ENCODE results near the gene SHB. TPM values are rescaled to one million over a fixed set of nuclear protein-coding genes. Genes with fewer than 3 reads are reported as not detected.

SHB gene
- total RNA-seq, 1 experiment from 2014 or later, result 28.7 TPM

- POLR2A ChIA-PET, result no interaction called here
- no TSS peak for BruUV-seq (replicated peaks)
- peak overlapping the region; percentile 88; the same call in 1 of the 2 replicates for H3K27ac ChIP-seq (ENCODE audit: low read depth, low read length)
- no peaks in the 10 kb centered on the region for H4K20me1 ChIP-seq (ENCODE audit: insufficient read depth)
- H3K9me3 ChIP-seq (ENCODE audit: control insufficient read depth in 1 of 2, insufficient read depth in 1 of 2, low read depth in 1 of 2, low read length in 2 of 2), result no peaks in the 10 kb centered on the region
- H3K4me2 ChIP-seq (ENCODE audit: low read length), result peak overlapping the region; percentile 92
- ATAC-seq (no peak), DNase-seq (ENCODE audit: low read depth, low spot score) (no peak)
- H3K36me3 ChIP-seq (ENCODE audit: control insufficient read depth in 1 of 2, insufficient read depth in 2 of 2, low read length in 2 of 2), result no peaks in the 10 kb centered on the region
- peak overlapping the region in 1 of 2 experiments; percentile 83; a peak in 1 of 4 replicates for H3K4me3 ChIP-seq (replicated peaks in 1 of 2; ENCODE audit: low read depth in 1 of 2, low read length in 2 of 2)
- no peak overlapping the region for H2AFZ ChIP-seq (ENCODE audit: low read depth, low read length, poor library complexity, severe bottlenecking)
- H3K27me3 ChIP-seq (ENCODE audit: insufficient read depth, low read length), result no peaks in the 10 kb centered on the region
- H3K79me2 ChIP-seq (ENCODE audit: insufficient read depth, low read length), result peaks cover 36% of the 10 kb centered on the region
- H3K4me1 ChIP-seq (ENCODE audit: control insufficient read depth in 1 of 2, insufficient read depth in 2 of 2, low read length in 2 of 2), result peaks cover 9 to 18% of the 10 kb centered on the region in 2 experiments; a peak in 2 of 4 replicates
- RAD21 ChIA-PET (ENCODE audit: low non-redundant PET in 1 of 2, low total read pairs in 2 of 2, uncharacterized antibody in 2 of 2, unreplicated experiment in 2 of 2), result interaction anchor here in 1 of 2 experiments (1.1 kb wide), 1 partner anchor 158 kb away, joined by 4 read pairs; no protein-coding TSS in a partner anchor
- CTCF ChIA-PET, result interaction anchor here (1.1 to 1.5 kb wide), 2 partner anchors 183 to 256 kb away, joined by 3 to 4 read pairs; no protein-coding TSS in a partner anchor
- H3K9ac ChIP-seq (ENCODE audit: low read length), result no peak overlapping the region
- H3K9me2 ChIP-seq (ENCODE audit: insufficient read depth), result no peaks in the 10 kb centered on the region
- intact Hi-C loops (cut with micrococcal nuclease), result loop anchor here (2.0 kb wide), 2 partner anchors 164 to 458 kb away; partner anchors contain the start of gene SHB
- TF ChIP-seq EGR1 (IDR thresholded peaks at IDR 0.05; ENCODE audit: low read depth) (no peak), MAX (IDR thresholded peaks at IDR 0.05) (no peak), YY1 (IDR thresholded peaks at IDR 0.05; ENCODE audit: extremely low read depth, insufficient replicate concordance, low read depth, low read length) (no peak), RAD21 (IDR thresholded peaks at IDR 0.05; ENCODE audit: low read depth) (no peak), SRF (IDR thresholded peaks at IDR 0.05; ENCODE audit: low read depth) (no peak), FOSL1 (IDR thresholded peaks at IDR 0.05; ENCODE audit: low read depth) (no peak), ZFX (IDR thresholded peaks at IDR 0.05) (no peak), POLR2AphosphoS5 (IDR thresholded peaks at IDR 0.05; ENCODE audit: low read depth, low read length) (no peak), SP1 (IDR thresholded peaks at IDR 0.05; ENCODE audit: low read depth) (no peak), ELF1 (IDR thresholded peaks at IDR 0.05; ENCODE audit: borderline replicate concordance, low read depth) (no peak), ATF3 (IDR thresholded peaks at IDR 0.05) (no peak), REST (IDR thresholded peaks at IDR 0.05; ENCODE audit: low read depth) (no peak), JUND (IDR thresholded peaks at IDR 0.05) (no peak), CEBPB (IDR thresholded peaks at IDR 0.05; ENCODE audit: low read depth) (no peak)
Measured at GRCh38 chr9:37905131-37905505, 163.9 kb downstream of the SHB start.
